WERI-Rb-1 (cell line): ENCODE data around the gene VCX2.
"Not testable (repeated sequence)": the region's sequence is repeated elsewhere in the genome, so short reads cannot be mapped to it uniquely, and the experiment has no call there.

Experiments used
- DNase-seq: peaks from one replicate; pipeline ENCODE4 v3.0.0-alpha.2; 2020
- H3K27ac ChIP-seq: fragments of 250-450 bp; sonication (Bioruptor Pico); 2 replicates; pipeline ENCODE4 v1.5.1; 2020; ENCODE audit warnings: mild to moderate bottlenecking, moderate library complexity
- H3K27me3 ChIP-seq: fragments of 250-450 bp; sonication (Bioruptor Pico); 2 replicates; pipeline ENCODE4 v1.5.1; 2021; ENCODE audit warnings: mild to moderate bottlenecking, low read depth, moderate library complexity; ENCODE audit not compliant: insufficient read depth, severe bottlenecking
- H3K36me3 ChIP-seq: fragments of 250-450 bp; sonication (Bioruptor Pico); 2 replicates; pipeline ENCODE4 v1.5.1; 2020; ENCODE audit warnings: mild to moderate bottlenecking, moderate library complexity
- H3K4me3 ChIP-seq: 2 replicates; pipeline ENCODE4 v1.5.1; 2011; ENCODE audit warnings: low read depth, mild to moderate bottlenecking, control low read depth, low read length
- H3K9me3 ChIP-seq: fragments of 250-450 bp; sonication (Bioruptor Pico); 2 replicates; pipeline ENCODE4 v1.5.1; 2021; ENCODE audit warnings: mild to moderate bottlenecking, moderate library complexity; ENCODE audit not compliant: severe bottlenecking
- TF ChIP-seq, protein P1 (sequence below): IDR thresholded peaks from 2 replicates; pipeline ENCODE4 v1.5.1; 2011; ENCODE audit warnings: low read depth, mild to moderate bottlenecking, control low read depth, inconsistent platforms, low read length

Gene VCX2

DNA sequence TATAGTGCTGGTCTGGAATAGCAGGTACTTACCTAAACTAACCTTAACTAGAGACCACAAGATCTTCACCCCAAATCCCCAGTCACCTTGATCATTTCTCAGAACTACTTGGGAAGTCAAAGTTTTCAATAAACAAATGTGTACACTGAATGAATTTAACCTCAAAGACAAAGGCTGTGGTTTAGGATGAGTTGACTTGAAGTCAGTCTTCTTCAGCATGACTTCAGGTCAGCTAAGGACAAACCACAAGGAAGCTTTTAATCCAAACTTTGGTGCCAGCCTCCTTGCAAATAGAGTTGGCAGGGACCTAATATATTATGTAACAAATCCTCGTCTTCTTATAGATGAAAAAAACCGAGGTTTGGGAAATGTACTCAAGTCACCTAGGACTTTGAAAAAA, 21.2 kb upstream of the VCX2 start:
- H3K9me3 ChIP-seq: no peaks in the 10 kb centered on the region
- no peaks in the 10 kb centered on the region for H3K36me3 ChIP-seq
- TF ChIP-seq, protein P1, sequence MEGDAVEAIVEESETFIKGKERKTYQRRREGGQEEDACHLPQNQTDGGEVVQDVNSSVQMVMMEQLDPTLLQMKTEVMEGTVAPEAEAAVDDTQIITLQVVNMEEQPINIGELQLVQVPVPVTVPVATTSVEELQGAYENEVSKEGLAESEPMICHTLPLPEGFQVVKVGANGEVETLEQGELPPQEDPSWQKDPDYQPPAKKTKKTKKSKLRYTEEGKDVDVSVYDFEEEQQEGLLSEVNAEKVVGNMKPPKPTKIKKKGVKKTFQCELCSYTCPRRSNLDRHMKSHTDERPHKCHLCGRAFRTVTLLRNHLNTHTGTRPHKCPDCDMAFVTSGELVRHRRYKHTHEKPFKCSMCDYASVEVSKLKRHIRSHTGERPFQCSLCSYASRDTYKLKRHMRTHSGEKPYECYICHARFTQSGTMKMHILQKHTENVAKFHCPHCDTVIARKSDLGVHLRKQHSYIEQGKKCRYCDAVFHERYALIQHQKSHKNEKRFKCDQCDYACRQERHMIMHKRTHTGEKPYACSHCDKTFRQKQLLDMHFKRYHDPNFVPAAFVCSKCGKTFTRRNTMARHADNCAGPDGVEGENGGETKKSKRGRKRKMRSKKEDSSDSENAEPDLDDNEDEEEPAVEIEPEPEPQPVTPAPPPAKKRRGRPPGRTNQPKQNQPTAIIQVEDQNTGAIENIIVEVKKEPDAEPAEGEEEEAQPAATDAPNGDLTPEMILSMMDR: no peak
- no peak overlapping the region for H3K27ac ChIP-seq
- no peak for DNase-seq
- H3K4me3 ChIP-seq: no peak overlapping the region
- H3K27me3 ChIP-seq: no peaks in the 10 kb centered on the region

DNA sequence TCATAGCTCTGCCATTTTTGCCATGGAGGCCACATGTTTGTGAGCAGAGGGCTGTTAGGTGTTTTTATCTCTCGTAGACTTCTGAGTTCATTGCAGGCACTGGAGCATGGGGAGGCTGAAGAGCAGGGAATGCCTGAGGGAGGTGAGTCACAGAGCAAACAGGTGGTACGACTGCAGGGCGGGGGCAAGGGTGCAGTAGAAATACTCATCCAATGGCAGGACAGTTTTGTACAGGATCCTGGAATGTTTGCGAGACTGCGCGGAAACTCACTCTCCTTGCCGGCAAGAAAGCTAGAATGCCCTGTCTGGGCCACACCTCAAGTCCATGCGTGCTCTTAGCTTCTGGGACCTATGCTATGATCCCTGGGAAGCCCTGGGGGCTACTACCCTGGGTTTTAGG, 20.0 kb upstream of the VCX2 start:
- no peaks in the 10 kb centered on the region for H3K27me3 ChIP-seq
- DNase-seq: no peak
- H3K4me3 ChIP-seq: no peak overlapping the region
- TF ChIP-seq, protein P1: no peak
- no peaks in the 10 kb centered on the region for H3K36me3 ChIP-seq
- no peaks in the 10 kb centered on the region for H3K9me3 ChIP-seq
- H3K27ac ChIP-seq: no peak overlapping the region

DNA sequence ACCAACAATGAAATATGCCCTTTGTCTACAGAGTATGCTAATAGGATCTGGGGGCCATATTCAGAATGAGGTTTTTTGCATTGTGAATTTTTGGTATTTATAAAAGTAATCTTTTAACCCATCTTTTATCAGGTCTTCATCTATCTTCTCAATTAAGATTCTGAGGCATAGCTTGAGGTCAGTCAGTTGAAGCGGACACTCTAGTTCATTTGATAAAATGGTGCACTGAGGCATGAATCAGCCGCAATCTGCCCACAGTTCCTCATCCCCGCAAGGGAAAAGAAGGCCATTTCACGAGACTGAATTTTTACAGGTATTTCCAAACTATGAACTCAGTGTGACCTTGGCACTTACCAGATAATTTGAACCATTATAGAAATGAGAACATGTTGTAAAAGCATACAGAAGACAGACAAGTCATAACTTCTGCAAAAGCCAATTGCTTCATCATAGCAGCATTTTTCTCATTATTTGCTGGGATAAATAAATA, 19.3 kb upstream of the VCX2 start:
- TF ChIP-seq, protein P1: no peak
- no peak for DNase-seq
- Histone ChIP-seq H3K9me3 (no peaks in the 10 kb centered on the region), H3K4me3 (no peak overlapping the region), H3K36me3 (no peaks in the 10 kb centered on the region), H3K27me3 (no peaks in the 10 kb centered on the region), H3K27ac (no peak overlapping the region)

DNA sequence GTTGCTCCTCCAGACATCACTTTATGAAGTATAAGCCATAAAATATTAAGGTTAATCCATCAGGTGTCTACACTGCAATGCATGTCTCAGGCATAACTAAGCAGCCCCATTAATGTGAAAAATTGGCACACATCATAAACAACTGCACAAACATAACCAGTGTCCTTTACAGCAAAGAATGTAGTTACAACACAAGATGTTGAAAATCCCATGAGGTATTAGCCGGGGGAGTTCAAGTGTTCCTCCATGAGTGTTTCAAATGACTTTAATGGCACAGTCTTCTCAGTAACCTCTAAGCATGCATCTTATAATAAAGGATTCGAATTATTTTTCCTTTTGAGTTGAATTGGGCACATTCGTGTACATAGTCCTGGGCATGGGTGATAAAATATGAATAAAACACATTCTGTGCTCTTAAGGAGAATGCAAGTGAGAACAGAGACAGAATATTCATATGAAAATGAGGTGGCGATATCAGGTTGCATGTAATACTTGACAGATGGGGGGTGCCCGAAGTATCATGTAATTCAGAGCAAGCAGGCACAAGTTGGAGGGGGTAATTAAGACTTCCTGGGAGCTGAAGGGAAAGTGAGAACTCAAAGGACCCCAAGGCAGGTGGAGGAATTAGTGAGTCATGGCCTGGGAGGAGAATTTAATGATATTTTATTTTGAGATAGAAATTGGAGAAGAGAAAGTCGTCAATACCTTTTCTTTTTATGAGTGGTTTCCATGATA, 18.2 kb upstream of the VCX2 start:
- Histone ChIP-seq H3K9me3 (no peaks in the 10 kb centered on the region), H3K27ac (no peak overlapping the region), H3K36me3 (no peaks in the 10 kb centered on the region), H3K4me3 (no peak overlapping the region), H3K27me3 (no peaks in the 10 kb centered on the region)
- DNase-seq: no peak
- TF ChIP-seq, protein P1: no peak

DNA sequence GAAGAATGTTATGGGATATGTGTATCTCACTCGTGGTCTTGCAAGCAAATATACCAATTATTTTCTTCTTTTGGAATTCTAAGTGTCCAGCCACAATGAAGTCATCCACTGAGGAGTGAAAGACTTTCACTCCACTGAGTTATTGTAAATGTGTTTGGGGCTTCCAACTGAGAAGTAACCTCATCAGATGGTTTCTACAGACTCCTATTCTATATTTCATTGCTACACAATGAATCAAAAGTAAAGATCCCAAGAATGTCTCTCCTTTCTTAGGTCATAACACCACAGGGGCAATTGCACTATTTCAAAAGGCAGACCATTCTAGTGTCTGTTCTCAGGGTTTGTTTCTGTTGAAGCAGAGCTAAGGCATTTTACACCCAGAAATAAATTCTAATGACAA, 12.3 kb upstream of the VCX2 start:
- TF ChIP-seq, protein P1: no peak
- no peak overlapping the region for H3K27ac ChIP-seq
- DNase-seq: no peak

DNA sequence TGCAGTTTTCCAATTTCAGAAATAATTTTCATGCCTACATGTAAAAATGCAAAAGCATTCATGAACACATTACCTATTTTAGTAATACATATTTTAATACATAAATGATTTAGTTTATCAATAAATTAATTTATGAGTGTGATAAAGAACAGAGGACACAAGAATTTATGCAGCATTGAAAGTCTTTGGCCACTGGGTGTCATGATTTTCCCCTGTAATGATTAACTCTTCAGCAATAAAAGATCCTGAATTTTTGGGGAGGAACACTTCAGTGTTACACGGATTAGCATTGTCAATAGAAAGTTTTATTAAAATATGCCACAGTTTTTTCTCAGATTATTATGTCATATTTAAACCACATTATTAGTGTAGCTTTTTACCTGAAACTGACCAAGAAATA, 8.6 kb upstream of the VCX2 start:
- TF ChIP-seq, protein P1: no peak
- DNase-seq: no peak
- Histone ChIP-seq H3K27me3 (no peaks in the 10 kb centered on the region), H3K27ac (no peak overlapping the region), H3K4me3 (no peak overlapping the region), H3K36me3 (no peaks in the 10 kb centered on the region), H3K9me3 (no peaks in the 10 kb centered on the region)

More for the DNA sequence above, 12.3 kb upstream of the VCX2 start:
- Histone ChIP-seq H3K36me3 (no peaks in the 10 kb centered on the region), H3K9me3 (no peaks in the 10 kb centered on the region), H3K27me3 (no peaks in the 10 kb centered on the region), H3K4me3 (no peak overlapping the region)

DNA sequence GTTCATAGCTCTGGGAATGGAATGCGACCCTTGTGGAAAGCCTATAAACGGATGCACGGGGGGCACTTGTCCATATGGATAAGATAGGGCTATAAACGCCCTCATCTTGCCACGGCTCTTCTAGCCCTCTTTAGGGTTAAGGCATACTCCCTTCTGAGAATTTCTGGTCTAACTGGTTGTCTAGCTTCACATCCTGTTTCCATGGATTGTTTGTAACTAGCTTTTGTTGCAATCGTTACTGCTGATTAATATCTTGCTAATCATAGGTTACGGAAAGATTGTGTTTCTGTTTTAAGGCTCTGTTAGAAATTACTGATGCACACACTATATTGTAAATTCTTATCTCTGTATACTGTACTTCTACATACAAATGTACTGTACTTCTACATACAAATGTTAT, 17.1 kb downstream of the VCX2 start:
- H3K9me3 ChIP-seq, H3K36me3 ChIP-seq, DNase-seq, H3K27me3 ChIP-seq, H3K4me3 ChIP-seq, H3K27ac ChIP-seq: not testable (repeated sequence)
